Calu3 (cell line): ENCODE results near the gene JDP2. TPM values are rescaled to one million over a fixed set of nuclear protein-coding genes. Genes with fewer than 3 reads are reported as not detected.

Experiments
- BruUV-seq: library from RNA; stranded (reverse); fragments of 400-500 nt; replicated peaks from 2 replicates; lab custom pipeline; 2021; lab: Mats Ljungman, UMichigan
- CTCF ChIA-PET: fragments of 300-600 bp; sonication (Branson Sonifier 250); formaldehyde crosslinking; loops from one replicate; lab custom pipeline; 2022; ENCODE audit warnings: antibody characterized with exemption; lab: Charles Lee
- DNase-seq: peaks from one replicate; pipeline ENCODE4 v3.0.0; 2022
- H3K27ac Mint-ChIP-seq: one replicate; pipeline ENCODE4 v1.8.0; 2022; ENCODE audit warnings: mixed read lengths; ENCODE audit not compliant: unreplicated experiment
- H3K27me3 Mint-ChIP-seq: one replicate; pipeline ENCODE4 v1.8.0; 2022; ENCODE audit warnings: mixed read lengths; ENCODE audit not compliant: unreplicated experiment
- H3K36me3 Mint-ChIP-seq: one replicate; pipeline ENCODE4 v1.8.0; 2022; ENCODE audit warnings: mild to moderate bottlenecking, moderate library complexity, mixed read lengths; ENCODE audit not compliant: insufficient read depth, unreplicated experiment
- H3K4me1 Mint-ChIP-seq: one replicate; pipeline ENCODE4 v1.8.0; 2022; ENCODE audit warnings: mild to moderate bottlenecking, low read depth, mixed read lengths; ENCODE audit not compliant: unreplicated experiment
- H3K4me3 Mint-ChIP-seq: one replicate; pipeline ENCODE4 v1.8.0; 2022; ENCODE audit warnings: mild to moderate bottlenecking, low read depth, moderate library complexity, mixed read lengths; ENCODE audit not compliant: unreplicated experiment
- H3K9me3 Mint-ChIP-seq: one replicate; pipeline ENCODE4 v1.8.0; 2022; ENCODE audit warnings: low read depth, mixed read lengths; ENCODE audit not compliant: unreplicated experiment
- intact Hi-C: fragments of 100-400 bp; cut with micrococcal nuclease; formaldehyde crosslinking; loops from one replicate; pipeline ENCODE4 v1.10.0; 2022; ENCODE audit not compliant: unreplicated experiment
- total RNA-seq: library from RNA; stranded (reverse); gene quantifications from 2 replicates; pipeline ENCODE4 v1.2.3, GENCODE V29; 2022
- TF ChIP-seq, protein P1 (sequence below): fragments of 200-600 bp; IDR thresholded peaks from one replicate; pipeline ENCODE4 v1.8.0; 2022; ENCODE audit warnings: antibody characterized with exemption; ENCODE audit not compliant: unreplicated experiment

Gene JDP2
- total RNA-seq, 1 experiment from 2014 or later, result 24.1 TPM

DNA sequence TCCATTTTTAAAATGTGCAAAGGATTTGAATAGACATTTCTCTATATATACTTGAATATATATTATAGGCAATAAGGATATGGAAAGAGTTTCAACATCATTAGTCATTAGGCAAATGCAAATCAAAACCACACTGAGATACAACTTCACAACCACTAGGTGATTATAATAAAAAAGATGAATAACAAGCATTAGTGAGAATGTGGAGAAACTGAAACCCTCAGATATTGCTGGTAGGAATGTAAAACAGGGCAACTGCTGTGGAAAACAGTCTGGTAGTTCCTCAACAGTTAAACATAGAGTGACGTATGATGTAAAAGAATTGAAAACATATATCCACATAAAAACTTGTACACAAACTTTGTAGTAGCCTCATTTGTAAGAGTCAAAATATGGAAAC, 82.7 kb downstream of the JDP2 start:
- CTCF ChIA-PET, result no interaction called here
- no TSS peak for BruUV-seq
- Mint-ChIP-seq H3K27ac (no peak overlapping the region), H3K4me1 (no peaks in the 10 kb centered on the region), H3K9me3 (peaks cover 7% of the 10 kb centered on the region), H3K4me3 (no peak overlapping the region), H3K36me3 (no peaks in the 10 kb centered on the region), H3K27me3 (peaks cover 5% of the 10 kb centered on the region)
- intact Hi-C loops, result no loop called here
- TF ChIP-seq, protein P1, sequence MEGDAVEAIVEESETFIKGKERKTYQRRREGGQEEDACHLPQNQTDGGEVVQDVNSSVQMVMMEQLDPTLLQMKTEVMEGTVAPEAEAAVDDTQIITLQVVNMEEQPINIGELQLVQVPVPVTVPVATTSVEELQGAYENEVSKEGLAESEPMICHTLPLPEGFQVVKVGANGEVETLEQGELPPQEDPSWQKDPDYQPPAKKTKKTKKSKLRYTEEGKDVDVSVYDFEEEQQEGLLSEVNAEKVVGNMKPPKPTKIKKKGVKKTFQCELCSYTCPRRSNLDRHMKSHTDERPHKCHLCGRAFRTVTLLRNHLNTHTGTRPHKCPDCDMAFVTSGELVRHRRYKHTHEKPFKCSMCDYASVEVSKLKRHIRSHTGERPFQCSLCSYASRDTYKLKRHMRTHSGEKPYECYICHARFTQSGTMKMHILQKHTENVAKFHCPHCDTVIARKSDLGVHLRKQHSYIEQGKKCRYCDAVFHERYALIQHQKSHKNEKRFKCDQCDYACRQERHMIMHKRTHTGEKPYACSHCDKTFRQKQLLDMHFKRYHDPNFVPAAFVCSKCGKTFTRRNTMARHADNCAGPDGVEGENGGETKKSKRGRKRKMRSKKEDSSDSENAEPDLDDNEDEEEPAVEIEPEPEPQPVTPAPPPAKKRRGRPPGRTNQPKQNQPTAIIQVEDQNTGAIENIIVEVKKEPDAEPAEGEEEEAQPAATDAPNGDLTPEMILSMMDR, result no peak
- DNase-seq, result no peak

DNA sequence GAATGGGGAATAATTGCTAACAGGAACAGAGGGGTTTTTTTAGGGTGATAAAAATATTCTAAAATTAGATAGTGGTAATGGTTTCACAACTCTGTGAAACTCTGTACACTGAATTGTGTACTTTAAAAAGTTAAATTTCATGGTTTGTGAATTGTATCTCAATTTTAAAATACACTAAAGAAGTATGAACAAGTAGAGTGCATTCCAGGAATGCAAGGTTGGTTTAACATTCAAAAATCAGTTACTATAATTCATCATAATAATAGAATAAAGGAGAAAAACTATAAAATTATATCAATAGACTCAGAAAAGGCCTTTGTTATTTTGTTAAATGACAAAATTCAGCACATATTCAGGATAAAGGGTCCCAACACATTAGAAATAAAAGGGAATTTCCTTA, 83.4 kb downstream of the JDP2 start:
- TF ChIP-seq, protein P1, result no peak
- Mint-ChIP-seq H3K4me3 (no peak overlapping the region), H3K36me3 (no peaks in the 10 kb centered on the region), H3K4me1 (no peaks in the 10 kb centered on the region), H3K9me3 (peaks cover 3% of the 10 kb centered on the region), H3K27ac (no peak overlapping the region), H3K27me3 (peaks cover 12% of the 10 kb centered on the region)
- no TSS peak for BruUV-seq
- CTCF ChIA-PET, result no interaction called here
- intact Hi-C loops, result no loop called here
- no peak for DNase-seq

DNA sequence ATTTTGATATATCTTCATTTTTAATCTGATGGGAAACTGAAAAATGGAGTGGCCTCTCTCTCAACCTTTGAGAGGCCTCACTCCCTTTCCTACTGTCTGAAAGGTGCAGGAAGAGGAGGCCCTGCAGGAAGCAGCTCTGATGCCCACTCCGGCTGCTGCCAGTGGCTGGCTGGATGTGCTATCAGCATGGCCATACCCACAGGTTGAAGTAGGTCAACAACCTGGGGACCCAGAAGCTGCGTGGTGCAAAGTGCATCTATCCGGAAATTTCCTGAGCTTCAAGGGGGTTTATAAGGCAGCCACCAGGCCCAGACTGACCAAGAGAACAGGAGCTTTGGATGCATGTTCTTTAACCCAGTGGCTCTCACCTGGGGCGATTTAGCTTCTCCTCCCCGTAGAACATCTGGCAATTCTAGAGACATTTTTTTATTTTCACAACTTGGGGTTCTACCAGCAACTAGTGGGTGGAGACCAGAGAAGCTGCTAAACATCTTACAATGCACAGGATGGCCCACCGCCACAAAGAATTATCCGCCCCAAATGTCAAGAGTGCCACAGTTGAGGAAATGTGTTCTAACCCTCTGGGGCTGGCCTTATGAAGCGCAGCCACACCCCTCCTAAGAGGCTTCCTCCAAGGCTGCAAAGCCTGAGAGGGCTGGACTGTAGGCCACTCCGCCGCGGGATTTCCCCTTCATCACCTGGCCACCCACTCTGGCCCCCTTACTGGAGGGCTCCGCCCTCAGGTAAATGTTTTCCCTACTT, 86.3 kb downstream of the JDP2 start:
- no TSS peak for BruUV-seq
- DNase-seq, result no peak
- Mint-ChIP-seq H3K27me3 (peaks cover 28% of the 10 kb centered on the region), H3K27ac (no peak overlapping the region), H3K4me1 (no peaks in the 10 kb centered on the region), H3K9me3 (peaks cover 3% of the 10 kb centered on the region), H3K4me3 (no peak overlapping the region), H3K36me3 (no peaks in the 10 kb centered on the region)
- intact Hi-C loops, result no loop called here
- CTCF ChIA-PET, result interaction anchor here (1.0 to 1.4 kb wide), 2 partner anchors 17 to 47 kb away, joined by 3 to 4 read pairs; no protein-coding TSS in a partner anchor
- TF ChIP-seq, protein P1, result no peak

DNA sequence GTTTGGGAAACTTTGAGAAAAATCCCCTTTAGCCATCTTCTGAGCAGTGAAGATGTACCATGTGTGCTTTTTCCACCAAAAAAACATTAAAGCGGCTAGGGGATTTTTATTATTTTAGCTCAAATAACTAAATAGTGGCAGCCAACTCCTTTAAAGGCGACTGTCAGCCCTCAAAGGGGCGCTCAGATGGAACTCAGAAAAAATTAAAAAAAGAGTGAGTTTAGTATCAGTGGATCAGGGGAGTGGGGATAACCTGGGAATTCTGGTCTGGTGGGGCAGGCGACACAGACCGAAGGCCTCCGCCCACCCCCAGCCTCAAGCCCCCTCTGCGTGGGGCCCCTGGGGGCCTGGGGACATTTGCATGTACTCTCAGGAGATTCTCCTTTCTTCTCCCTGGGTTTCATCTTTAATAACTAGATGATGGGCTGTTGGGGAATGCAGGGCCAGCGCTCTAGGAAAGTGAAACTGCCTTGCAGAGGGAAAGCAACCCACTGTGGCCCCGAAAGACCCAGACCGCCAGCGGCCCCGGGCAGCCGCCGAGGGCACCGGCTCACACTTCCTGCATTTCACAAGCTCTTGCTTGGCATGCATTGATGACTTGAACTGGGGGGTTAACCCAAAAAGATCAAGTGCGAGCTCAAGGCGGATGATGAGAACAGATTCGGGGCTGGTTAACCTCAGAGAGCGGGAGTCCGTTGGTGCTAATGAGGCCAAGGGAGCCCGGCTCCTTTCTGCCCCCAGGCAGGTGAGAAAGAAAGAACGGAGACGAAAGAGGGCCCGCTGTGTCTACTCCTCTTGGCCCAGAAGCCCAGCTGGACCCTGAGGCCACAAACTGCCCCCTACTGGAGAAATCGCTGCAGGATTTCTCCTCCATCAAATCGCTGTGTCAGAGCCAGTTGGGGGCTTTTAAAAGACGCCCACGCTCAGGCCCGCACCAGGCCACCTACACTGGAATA, 87.1 kb downstream of the JDP2 start:
- H3K27me3 Mint-ChIP-seq, result peaks cover 28% of the 10 kb centered on the region
- no peak overlapping the region for H3K4me3 Mint-ChIP-seq
- BruUV-seq, result no TSS peak
- H3K4me1 Mint-ChIP-seq, result no peaks in the 10 kb centered on the region
- TF ChIP-seq, protein P1, result no peak
- no peaks in the 10 kb centered on the region for H3K36me3 Mint-ChIP-seq
- intact Hi-C loops, result no loop called here
- CTCF ChIA-PET, result no interaction called here
- H3K27ac Mint-ChIP-seq, result no peak overlapping the region
- peak; percentile 15 for DNase-seq
- peaks cover 3% of the 10 kb centered on the region for H3K9me3 Mint-ChIP-seq
